Raji (cell line): ENCODE measurements around the gene ELOVL3.

Source experiments
- POLR2A ChIP-seq: IDR thresholded peaks from 2 replicates; pipeline ENCODE4 v1.6.1; 2011; ENCODE audit warnings: low read depth, low read length, control low read depth; ENCODE audit not compliant: insufficient read depth

The ELOVL3 gene

DNA sequence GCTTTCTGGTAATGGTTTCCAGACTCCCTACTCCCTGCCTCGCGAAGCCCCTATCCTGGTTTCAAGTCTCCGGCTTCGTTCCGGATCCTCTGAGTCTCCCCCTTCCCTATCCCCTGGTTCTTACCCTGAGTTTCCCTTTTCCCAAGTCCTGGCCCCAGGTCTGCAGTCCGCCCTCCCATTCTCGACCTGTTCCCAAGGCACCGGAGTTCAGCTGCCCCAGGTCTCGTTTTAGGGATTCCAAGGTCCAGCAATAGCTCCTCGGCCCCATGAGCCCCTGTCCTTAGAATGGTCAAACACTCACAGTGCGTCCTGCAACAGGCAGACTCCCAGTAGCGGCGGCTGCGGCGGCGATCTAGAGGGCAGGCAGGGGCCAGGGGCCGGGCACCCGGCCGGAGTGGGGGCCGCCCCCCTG is 14.9 kb downstream of the ELOVL3 start:
- no peak for TF ChIP-seq POLR2A

- TF ChIP-seq POLR2A: no peak
Measured at GRCh38 chr10:102241444-102242117, 15.5 kb downstream of the ELOVL3 start, which contains the start of gene PITX3. Gene PITX3 (minus strand): TSS chr10:102241512. CDS start chr10:102232080, 9,432 bp downstream.

- TF ChIP-seq POLR2A: no peak
Measured at GRCh38 chr10:102242118-102242485, 16.0 kb downstream of the ELOVL3 start.

DNA sequence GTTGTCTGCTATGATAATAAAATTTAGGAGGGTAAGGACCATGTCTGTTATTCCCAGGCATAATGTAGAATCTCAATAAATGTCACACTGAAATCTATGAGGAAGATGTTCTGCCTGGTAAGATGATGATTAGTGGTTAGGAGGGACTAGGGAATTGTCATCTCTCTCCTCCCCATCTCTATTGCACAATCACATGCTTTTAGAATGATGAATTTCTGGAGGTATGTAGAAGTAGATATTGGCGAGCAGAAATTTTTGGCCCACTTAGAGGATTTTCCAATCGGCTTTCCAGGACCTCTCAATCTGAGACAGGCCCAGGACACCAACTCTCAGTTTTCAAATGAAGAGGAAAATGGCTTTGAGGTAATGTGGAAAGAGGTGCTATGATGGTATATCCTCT is 17.2 kb downstream of the ELOVL3 start:
- TF ChIP-seq POLR2A: no peak

DNA sequence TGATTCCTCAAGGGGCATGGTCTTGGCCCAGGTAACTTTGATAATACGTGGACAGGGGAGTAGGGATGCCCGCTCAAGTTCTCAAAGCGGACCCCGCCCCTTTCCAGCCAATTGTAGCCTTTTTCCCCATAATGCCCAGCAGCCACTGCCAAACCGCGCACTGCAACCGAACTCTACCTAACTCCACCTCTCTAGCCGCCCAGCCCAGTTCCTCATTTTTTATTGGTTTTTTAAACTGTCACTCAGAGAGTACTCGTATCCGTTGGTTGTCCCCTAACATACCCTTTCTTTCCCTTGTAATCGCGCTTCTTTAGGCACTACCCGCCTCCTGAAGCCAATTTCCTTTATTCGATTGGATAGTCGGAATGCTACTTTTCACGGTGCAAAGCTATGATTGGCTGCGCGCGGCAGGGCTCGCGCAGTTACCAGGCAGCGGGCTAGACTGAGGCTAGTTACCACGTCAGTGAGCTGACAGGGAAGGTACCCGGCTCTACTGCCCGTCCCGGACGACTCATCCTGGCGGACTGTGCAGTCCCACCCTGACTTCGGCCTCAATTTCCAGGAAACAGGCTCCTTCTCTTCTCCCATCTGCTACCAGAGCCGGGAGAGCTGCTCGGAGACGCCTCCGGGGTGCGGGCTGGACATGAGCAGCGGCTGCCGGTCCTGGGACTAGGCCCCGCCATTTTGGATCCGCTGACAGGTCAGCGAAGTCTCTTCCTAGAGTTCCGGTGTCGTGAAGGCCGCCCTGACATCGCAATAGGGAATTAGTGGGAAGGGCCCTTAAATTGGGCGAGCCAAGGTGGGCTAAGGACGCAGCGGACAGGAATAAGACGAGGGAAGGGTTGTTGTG is 19.2 kb downstream of the ELOVL3 start, which contains the start of gene GBF1:
Gene GBF1 (plus strand): TSS at position 451 of the 850 bp plus-strand sequence. CDS start 13,407 bp downstream, outside the sequence.
- TF ChIP-seq POLR2A: peak; percentile 87

DNA sequence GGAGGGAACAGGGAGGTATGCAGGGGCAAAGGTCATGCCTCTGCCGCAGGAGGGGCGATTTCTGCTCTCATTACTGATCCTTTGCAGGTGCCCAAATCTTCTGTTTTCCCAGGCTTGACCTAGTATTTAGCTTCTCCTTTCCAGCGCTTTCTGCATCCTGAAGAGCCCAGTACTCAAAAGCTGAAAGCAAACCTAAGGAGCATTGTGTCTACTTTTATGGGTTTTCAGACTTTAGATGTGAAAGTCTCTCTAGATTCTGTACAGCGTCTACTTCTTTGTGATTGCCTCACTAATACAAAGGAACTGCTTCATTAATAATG is 19.8 kb downstream of the ELOVL3 start:
- no peak for TF ChIP-seq POLR2A

DNA sequence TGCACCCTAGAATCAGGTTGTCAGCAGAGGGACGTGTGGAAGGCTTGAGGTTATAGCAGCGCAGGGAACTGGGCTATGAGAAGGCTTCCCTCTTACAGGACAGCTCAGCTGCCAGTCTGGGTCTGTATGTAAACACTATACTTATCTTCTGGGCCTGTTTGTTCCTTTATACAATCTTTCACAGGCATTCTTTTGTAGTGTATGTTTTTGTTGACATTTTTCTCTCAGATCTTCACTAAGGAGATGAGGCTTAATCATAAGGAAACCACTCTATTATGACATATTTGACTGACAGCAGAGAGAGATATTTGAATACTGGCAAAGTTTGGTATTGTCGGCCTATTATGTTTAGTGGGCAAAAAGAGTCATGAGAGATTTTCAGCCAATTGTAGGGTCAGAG is 20.2 kb downstream of the ELOVL3 start:
- no peak for TF ChIP-seq POLR2A

DNA sequence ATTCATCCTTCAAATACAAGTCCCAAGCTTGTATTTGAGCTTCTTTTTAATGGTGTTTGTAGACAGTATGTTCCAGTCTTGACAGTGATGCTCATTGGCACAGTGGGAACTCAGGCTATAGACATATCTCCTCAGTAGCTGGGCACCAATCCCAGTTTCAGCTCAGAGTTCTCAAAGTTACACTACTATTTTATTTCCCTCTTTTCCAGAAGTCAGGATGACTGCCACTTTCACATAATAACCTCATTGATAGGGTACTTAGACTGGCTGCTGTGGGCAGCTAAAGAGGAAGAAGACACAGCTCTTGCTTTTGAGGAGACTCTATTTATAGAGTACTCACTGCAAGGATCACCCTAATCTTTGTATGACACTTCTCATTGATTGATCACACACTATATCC is 21.6 kb downstream of the ELOVL3 start:
- no peak for TF ChIP-seq POLR2A

DNA sequence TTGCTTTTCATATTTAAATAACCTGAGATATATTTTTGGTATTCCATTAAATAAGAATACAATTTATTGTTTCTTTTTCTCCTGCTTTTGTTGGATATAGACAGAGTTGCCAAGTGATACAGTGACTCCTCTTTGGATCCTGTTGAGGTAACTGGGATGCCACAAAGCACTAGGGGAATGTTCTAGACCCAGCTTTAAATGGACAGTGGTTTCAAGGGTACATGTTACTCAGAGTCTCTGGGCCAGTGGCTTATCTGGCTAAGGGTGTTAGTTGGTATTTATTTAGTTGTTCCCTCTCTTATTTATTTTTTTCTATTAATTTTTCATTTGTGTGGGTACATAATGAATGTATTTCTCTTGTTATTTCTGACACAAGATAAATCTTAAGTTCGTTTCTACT is 28.3 kb downstream of the ELOVL3 start:
- TF ChIP-seq POLR2A: no peak

- no peak for TF ChIP-seq POLR2A
Measured at GRCh38 chr10:102255404-102255803, 29.3 kb downstream of the ELOVL3 start.

GRCh38 chr10:102261196-102261595 is 35.1 kb downstream of the ELOVL3 start:
- TF ChIP-seq POLR2A: no peak

GRCh38 chr10:102261842-102262241 is 35.7 kb downstream of the ELOVL3 start:
- TF ChIP-seq POLR2A: no peak

DNA sequence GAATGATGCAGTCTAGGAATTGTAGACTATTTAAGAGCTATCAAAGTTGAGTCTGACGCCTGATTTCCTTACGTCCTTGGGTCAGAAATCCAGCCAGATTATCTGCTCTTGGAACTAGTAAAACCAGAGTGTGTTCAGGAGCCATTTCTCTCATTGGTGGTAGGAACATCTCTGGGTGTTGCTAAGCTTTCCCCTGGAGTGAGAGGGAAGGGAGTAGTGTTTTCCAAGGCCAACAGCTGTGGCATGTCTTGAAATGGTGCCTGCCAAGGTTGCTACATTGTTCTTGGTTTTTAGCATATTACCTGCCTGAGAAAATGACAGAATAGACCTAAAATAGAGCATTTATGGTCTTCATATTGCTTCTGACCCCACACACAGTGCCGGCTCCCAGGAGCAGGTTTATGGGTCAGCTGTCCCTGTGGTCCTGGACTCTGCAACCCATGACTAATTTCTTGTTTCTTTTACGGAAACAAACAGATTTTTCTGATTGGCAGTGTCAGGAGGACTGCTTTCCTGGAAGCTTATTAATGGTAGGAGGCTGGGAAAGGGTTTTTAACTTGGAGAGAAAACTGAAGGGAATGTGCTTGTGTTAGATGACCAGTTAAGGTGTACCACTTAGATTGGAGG is 36.8 kb downstream of the ELOVL3 start:
- no peak for TF ChIP-seq POLR2A

GRCh38 chr10:102264371-102264770 is 38.3 kb downstream of the ELOVL3 start:
- TF ChIP-seq POLR2A: no peak

GRCh38 chr10:102266670-102267069 is 40.6 kb downstream of the ELOVL3 start:
- no peak for TF ChIP-seq POLR2A

DNA sequence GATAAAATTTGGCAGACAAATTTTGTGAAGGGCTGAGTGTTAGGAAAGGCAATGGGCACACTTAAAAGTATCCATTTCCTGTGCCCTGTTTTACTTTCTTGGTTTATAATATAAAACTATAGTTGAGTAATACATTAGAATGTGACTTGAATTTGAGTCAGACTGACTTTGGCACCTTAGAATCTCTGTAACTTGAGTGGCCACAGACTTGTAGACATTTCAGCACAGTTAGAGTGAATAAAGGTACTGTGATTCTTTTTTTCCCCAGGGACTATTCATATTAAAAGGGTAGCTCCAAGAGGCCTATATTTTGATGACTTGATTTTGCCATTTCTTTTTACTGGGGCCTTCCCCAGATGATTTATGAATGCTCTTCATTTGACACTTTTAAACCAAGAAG is 41.6 kb downstream of the ELOVL3 start:
- TF ChIP-seq POLR2A: no peak
